OCI-LY7 (cell line): ENCODE data around the gene ATP8B3. TPM values are rescaled to one million over a fixed set of nuclear protein-coding genes. Genes with fewer than 3 reads are reported as not detected.

Source experiments
- BruUV-seq: library from RNA; stranded (reverse); fragments of 400-500 nt; replicated peaks from 2 replicates; lab custom pipeline; 2021; lab: Mats Ljungman, UMichigan
- CTCF ChIA-PET: fragments of 300-600 bp; sonication (Branson Sonifier 250); formaldehyde crosslinking; loops from one replicate; lab custom pipeline; 2022; ENCODE audit warnings: antibody characterized with exemption; ENCODE audit not compliant: unreplicated experiment; lab: Charles Lee
- POLR2A ChIA-PET: fragments of 300-600 bp; sonication (Branson Sonifier 250); formaldehyde crosslinking; loops from one replicate; lab custom pipeline; 2022; ENCODE audit warnings: antibody characterized with exemption; lab: Charles Lee
- DNase-seq: peaks from one replicate; pipeline ENCODE4 v3.0.0-alpha.2; 2015; ENCODE audit warnings: low spot score
- H2AFZ ChIP-seq: fragments of 200-600 bp; sonication (generic), shearing (Covaris generic); 2 replicates; pipeline ENCODE4 v1.6.1; 2014; ENCODE audit warnings: mild to moderate bottlenecking, antibody characterized with exemption, low read length, moderate library complexity
- H3K27ac ChIP-seq: fragments of 200-600 bp; sonication (generic); 2 replicates; pipeline ENCODE4 v1.5.1; 2014; ENCODE audit warnings: mixed run types, low read depth, mild to moderate bottlenecking, moderate library complexity, low read length, inconsistent platforms; ENCODE audit not compliant: poor library complexity, severe bottlenecking
- H3K36me3 ChIP-seq: fragments of 200-600 bp; sonication (generic); 2 replicates; pipeline ENCODE4 v1.6.1; 2014; ENCODE audit warnings: mild to moderate bottlenecking, antibody characterized with exemption, low read length, moderate library complexity, mixed read lengths; ENCODE audit not compliant: insufficient read depth
- H3K4me1 ChIP-seq: fragments of 200-600 bp; sonication (generic); 2 replicates; pipeline ENCODE4 v1.5.1; 2014; ENCODE audit warnings: mild to moderate bottlenecking, low read length; ENCODE audit not compliant: insufficient read depth, poor library complexity, severe bottlenecking
- H3K4me2 ChIP-seq: fragments of 200-600 bp; sonication (generic); 2 replicates; pipeline ENCODE4 v1.6.1; 2014; ENCODE audit warnings: mild to moderate bottlenecking, low read length
- H3K4me3 ChIP-seq: fragments of 200-600 bp; sonication (generic); 2 replicates; pipeline ENCODE4 v1.5.1; 2014; ENCODE audit warnings: mild to moderate bottlenecking, low read depth, low read length; ENCODE audit not compliant: poor library complexity, severe bottlenecking
- H3K79me2 ChIP-seq: fragments of 200-600 bp; sonication (generic); 2 replicates; pipeline ENCODE4 v1.6.1; 2016; ENCODE audit warnings: low read depth, mild to moderate bottlenecking, low read length, moderate library complexity, mixed read lengths; ENCODE audit not compliant: insufficient read depth
- H3K9me2 ChIP-seq: fragments of 200-600 bp; sonication (generic); 2 replicates; pipeline ENCODE4 v1.6.1; 2016; ENCODE audit warnings: mild to moderate bottlenecking, low read length, mixed read lengths; ENCODE audit not compliant: insufficient read depth
- H3K9me3 ChIP-seq: fragments of 200-600 bp; sonication (generic); 2 replicates; pipeline ENCODE4 v1.6.1; 2014; ENCODE audit warnings: mild to moderate bottlenecking, mixed run types, low read length, mixed read lengths
- H4K20me1 ChIP-seq: fragments of 200-600 bp; sonication (generic); 2 replicates; pipeline ENCODE4 v1.6.1; 2014; ENCODE audit warnings: mild to moderate bottlenecking, antibody characterized with exemption, low read length, moderate library complexity, mixed read lengths; ENCODE audit not compliant: insufficient read depth
- CTCF ChIP-seq: fragments of 200-600 bp; sonication (generic); conservative IDR thresholded peaks from 2 replicates; pipeline ENCODE4 v1.5.1; 2014; ENCODE audit warnings: mild to moderate bottlenecking, antibody characterized with exemption, low read length, moderate library complexity, mixed read lengths
- EZH2phosphoT487 ChIP-seq: fragments of 200-600 bp; sonication (generic); IDR thresholded peaks from 2 replicates; pipeline ENCODE4 v1.6.1; 2018; ENCODE audit warnings: low read depth, borderline replicate concordance, mild to moderate bottlenecking, mixed run types, antibody characterized with exemption, low read length, moderate library complexity, mixed read lengths
- intact Hi-C: fragments of 100-400 bp; cut with micrococcal nuclease; formaldehyde crosslinking; loops from one replicate; pipeline ENCODE4 v1.10.0; 2022; ENCODE audit not compliant: unreplicated experiment
- total RNA-seq, 2 experiments: library from RNA; depleted of rRNA in 1 of 2; stranded (reverse); fragments of >200 nt in 1 of 2; shearing (Covaris generic) in 1 of 2; gene quantifications; 2 replicates each; pipeline ENCODE4 v1.2.3, GENCODE V29; 2014 to 2022

ATP8B3 gene
- total RNA-seq, 2 experiments from 2014 or later, result 5.9 to 19.3 TPM

GRCh38 chr19:1806184-1807029 lies 5.7 kb downstream of the ATP8B3 start:
- no peak for TF ChIP-seq EZH2phosphoT487
- TF ChIP-seq CTCF, result no peak
- CTCF ChIA-PET, result no interaction called here

DNA sequence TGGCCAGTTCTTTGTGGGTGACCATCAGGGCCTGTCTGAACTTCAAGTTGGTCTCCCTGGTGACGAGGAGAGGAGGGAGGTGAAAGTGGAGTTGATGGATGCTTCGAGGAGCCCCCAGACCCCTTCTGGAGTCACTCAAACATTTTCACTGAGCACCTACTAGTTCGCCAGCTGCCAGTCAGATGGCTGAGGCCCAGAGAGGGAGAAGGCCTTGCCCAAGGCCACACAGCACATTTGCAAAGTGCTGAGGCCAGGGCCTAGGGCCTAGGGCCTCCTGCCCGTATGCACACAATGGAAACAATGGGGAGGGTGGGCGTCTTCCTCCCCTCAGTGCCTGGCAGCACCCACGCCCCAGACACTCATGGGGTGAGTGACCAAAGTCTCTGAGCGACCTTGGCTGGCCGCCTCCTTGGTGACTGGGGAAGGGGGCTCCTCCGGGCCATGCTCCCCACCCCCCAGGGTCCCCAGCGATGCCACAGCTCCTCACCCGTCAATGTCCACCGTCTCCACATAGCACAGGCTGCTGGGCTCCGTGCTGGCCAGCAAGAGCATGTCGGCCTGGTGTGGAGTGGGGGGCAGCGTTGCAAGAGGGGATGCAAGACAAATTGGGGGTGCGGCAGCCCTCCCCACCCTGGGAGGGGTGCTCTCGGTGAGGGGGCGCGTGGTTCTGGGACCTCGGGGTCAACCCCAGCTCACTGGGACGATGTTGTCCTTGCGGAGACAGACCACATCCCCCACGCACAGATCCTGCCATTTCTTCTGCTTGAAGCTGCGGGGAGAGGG lies 6.5 kb downstream of the ATP8B3 start:
- H3K4me3 ChIP-seq, result no peak overlapping the region
- intact Hi-C loops, result no loop called here
- no peaks in the 10 kb centered on the region for H3K79me2 ChIP-seq
- no peaks in the 10 kb centered on the region for H3K36me3 ChIP-seq
- no TSS peak for BruUV-seq
- ChIA-PET POLR2A (no interaction called here), CTCF (no interaction called here)
- H3K9me2 ChIP-seq, result no peaks in the 10 kb centered on the region
- H3K27ac ChIP-seq, result no peak overlapping the region
- no peaks in the 10 kb centered on the region for H4K20me1 ChIP-seq
- H3K9me3 ChIP-seq, result no peaks in the 10 kb centered on the region
- H3K4me1 ChIP-seq, result no peaks in the 10 kb centered on the region
- DNase-seq, result no peak
- no peak overlapping the region for H2AFZ ChIP-seq
- TF ChIP-seq EZH2phosphoT487 (no peak), CTCF (no peak)
- H3K4me2 ChIP-seq, result no peak overlapping the region

More at GRCh38 chr19:1806184-1807029, 5.7 kb downstream of the ATP8B3 start:
- intact Hi-C loops, result no loop called here
- Histone ChIP-seq H3K4me2 (no peak overlapping the region), H3K36me3 (no peaks in the 10 kb centered on the region), H3K79me2 (no peaks in the 10 kb centered on the region), H3K9me2 (no peaks in the 10 kb centered on the region), H4K20me1 (no peaks in the 10 kb centered on the region), H3K27ac (no peak overlapping the region), H2AFZ (no peak overlapping the region), H3K4me1 (peaks cover 3% of the 10 kb centered on the region), H3K4me3 (no peak overlapping the region), H3K9me3 (no peaks in the 10 kb centered on the region)
- POLR2A ChIA-PET, result no interaction called here
- BruUV-seq, result no TSS peak
- DNase-seq, result no peak
